Activated CD8-positive, alpha-beta memory T cell treated with anti-CD3 and anti-CD28 coated beads, Interleukin-2, amount 10 ng/mL, durations not matched to agents 7 days and 5 days (primary cell): ENCODE data around the gene HAO2. TPM values are rescaled to one million over a fixed set of nuclear protein-coding genes. Genes with fewer than 3 reads are reported as not detected.

Experiments used
- ATAC-seq: fragments of 150-1000 bp; cut with Tn5 transposase; one replicate; pipeline ENCODE4 v1.10.0; 2021; ENCODE audit warnings: moderate library complexity
- CTCF ChIA-PET: fragments of 350-600 bp; sonication (Branson Sonifier 250); formaldehyde crosslinking; loops from one replicate; lab custom pipeline; 2021; ENCODE audit warnings: antibody characterized with exemption; lab: Charles Lee
- DNase-seq: peaks from one replicate; pipeline ENCODE4 v3.0.0-alpha.2; 2020
- H3K27ac Mint-ChIP-seq: one replicate; pipeline ENCODE4 v1.8.0; 2021; ENCODE audit warnings: mild to moderate bottlenecking, mixed read lengths
- H3K27me3 Mint-ChIP-seq: one replicate; pipeline ENCODE4 v1.8.0; 2021; ENCODE audit warnings: mixed read lengths
- H3K36me3 Mint-ChIP-seq: one replicate; pipeline ENCODE4 v1.8.0; 2021; ENCODE audit warnings: mild to moderate bottlenecking, mixed read lengths
- H3K4me1 Mint-ChIP-seq: one replicate; pipeline ENCODE4 v1.8.0; 2021; ENCODE audit warnings: mixed read lengths
- H3K4me3 Mint-ChIP-seq: one replicate; pipeline ENCODE4 v1.8.0; 2021; ENCODE audit warnings: mild to moderate bottlenecking, moderate library complexity, mixed read lengths
- H3K9me3 Mint-ChIP-seq: one replicate; pipeline ENCODE4 v1.8.0; 2022; ENCODE audit warnings: low read depth, mixed read lengths
- total RNA-seq, 2 experiments: library from RNA; stranded (reverse); gene quantifications; one replicate each; pipeline ENCODE4 v1.2.3, GENCODE V29; 2021

HAO2 gene
- total RNA-seq, 2 experiments from 2014 or later = not detected

- no peaks in the 10 kb centered on the region for H3K4me1 Mint-ChIP-seq
- H3K27me3 Mint-ChIP-seq = no peaks in the 10 kb centered on the region
- ATAC-seq = no peak
- no peak for DNase-seq
- no peaks in the 10 kb centered on the region for H3K36me3 Mint-ChIP-seq
- H3K9me3 Mint-ChIP-seq = no peaks in the 10 kb centered on the region
- no peak overlapping the region for H3K27ac Mint-ChIP-seq
- H3K4me3 Mint-ChIP-seq = no peak overlapping the region
- CTCF ChIA-PET = no interaction called here
These were observed 29.4 kb downstream of the HAO2 start for GRCh38 chr1:119397986-119398385.

DNA sequence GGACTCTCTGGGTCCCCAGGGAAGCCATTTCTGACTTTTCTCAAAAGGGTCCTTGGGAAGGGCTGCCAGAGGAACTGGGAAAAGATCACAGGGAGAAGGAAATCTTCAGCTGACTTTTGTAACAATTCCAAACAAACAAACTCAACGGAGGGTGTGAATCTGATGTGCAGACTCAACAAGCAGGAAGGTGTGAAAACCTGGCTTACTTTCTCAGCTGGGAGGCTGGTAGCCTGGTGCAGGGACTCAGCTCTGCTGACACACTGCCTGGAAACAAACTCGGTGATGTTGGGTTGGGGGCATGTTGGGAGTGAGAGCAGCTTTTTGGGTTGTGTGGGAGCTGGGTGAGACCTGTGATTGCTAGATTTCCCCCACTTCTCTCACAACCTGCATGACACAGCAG is 36.2 kb downstream of the HAO2 start:
- no peak for ATAC-seq
- CTCF ChIA-PET = no interaction called here
- no peak for DNase-seq
- no peaks in the 10 kb centered on the region for H3K9me3 Mint-ChIP-seq
- H3K4me3 Mint-ChIP-seq = no peak overlapping the region
- H3K36me3 Mint-ChIP-seq = no peaks in the 10 kb centered on the region
- peaks cover 2% of the 10 kb centered on the region for H3K27me3 Mint-ChIP-seq
- no peaks in the 10 kb centered on the region for H3K4me1 Mint-ChIP-seq
- H3K27ac Mint-ChIP-seq = no peak overlapping the region

GRCh38 chr1:119409731-119410130 is 41.1 kb downstream of the HAO2 start:
- Mint-ChIP-seq H3K4me3 (no peak overlapping the region), H3K36me3 (no peaks in the 10 kb centered on the region), H3K4me1 (no peaks in the 10 kb centered on the region), H3K9me3 (no peaks in the 10 kb centered on the region), H3K27ac (no peak overlapping the region), H3K27me3 (peaks cover 3% of the 10 kb centered on the region)
- ATAC-seq (no peak), DNase-seq (no peak)
- CTCF ChIA-PET = no interaction called here

- no peak for ATAC-seq
These were observed 42.4 kb downstream of the HAO2 start for GRCh38 chr1:119410961-119411360.

DNA sequence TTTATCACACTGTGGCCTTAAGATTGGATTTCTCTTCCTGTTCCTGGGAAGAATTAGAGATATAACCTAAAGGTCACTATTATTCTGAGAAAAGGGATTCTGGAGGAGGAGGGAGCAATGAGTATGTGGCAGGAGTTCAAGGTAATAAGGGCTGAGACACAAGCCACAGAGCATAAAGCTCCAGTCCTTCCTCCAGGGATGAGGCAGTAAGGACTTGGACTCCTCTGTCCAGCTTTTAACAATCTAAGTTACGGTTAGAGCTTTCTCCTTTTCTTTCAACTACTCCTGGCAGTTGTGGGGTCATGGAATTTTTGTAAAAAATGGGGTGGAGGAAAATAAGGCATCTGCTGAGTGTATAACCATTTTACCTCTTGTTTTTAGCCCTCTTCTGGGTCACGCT is 46.4 kb downstream of the HAO2 start, which contains the start of gene HSD3B2:
Gene HSD3B2, plus strand, starts transcription at position 201 of the 400 bp plus-strand sequence. CDS start 270 bp downstream, outside the sequence.
- no peak for DNase-seq
- CTCF ChIA-PET = no interaction called here
- no peak within 1 kb of the TSS for H3K4me3 Mint-ChIP-seq
- no peaks in the 10 kb centered on the region for H3K9me3 Mint-ChIP-seq
- ATAC-seq = no peak
- H3K27ac Mint-ChIP-seq = no peak within 1 kb of the TSS
- H3K27me3 Mint-ChIP-seq = peaks cover 3% of the 10 kb centered on the region
- no peaks in the 10 kb centered on the region for H3K4me1 Mint-ChIP-seq
- no peaks in the 10 kb centered on the region for H3K36me3 Mint-ChIP-seq

More at GRCh38 chr1:119410961-119411360, 42.4 kb downstream of the HAO2 start:
- CTCF ChIA-PET = no interaction called here
- Mint-ChIP-seq H3K4me1 (no peaks in the 10 kb centered on the region), H3K9me3 (no peaks in the 10 kb centered on the region), H3K36me3 (no peaks in the 10 kb centered on the region), H3K27ac (no peak overlapping the region), H3K27me3 (peaks cover 3% of the 10 kb centered on the region), H3K4me3 (no peak overlapping the region)
- no peak for DNase-seq

DNA sequence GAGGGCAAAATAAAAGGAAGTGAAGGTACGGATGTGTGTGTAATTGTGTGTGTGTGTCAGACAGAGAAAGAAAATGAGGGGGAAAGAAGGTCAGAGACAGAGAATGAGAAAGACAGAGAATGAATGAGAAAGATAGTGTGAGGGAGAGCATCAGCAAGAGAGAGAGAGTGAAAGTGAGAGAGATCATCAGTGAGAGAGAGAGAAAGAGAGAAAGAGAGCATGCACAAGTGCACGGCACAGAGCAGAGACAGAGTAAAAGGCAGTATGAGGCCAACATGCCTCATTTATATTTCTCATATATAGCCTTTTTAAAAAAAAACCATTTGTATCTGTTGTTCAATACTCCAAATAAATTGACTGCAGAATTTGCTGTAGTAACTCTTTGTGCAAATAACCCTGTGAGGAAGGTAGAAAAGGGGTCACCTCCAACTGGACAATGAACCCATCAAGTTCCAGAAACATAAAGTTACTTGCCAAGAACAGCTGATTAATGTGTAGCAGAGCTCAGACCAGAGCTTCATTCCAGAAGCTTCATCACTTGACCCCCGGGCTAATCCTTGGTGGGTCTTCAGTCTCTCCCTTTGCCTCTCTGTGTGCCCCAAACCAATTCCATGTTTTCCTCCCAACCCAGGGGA is 47.5 kb downstream of the HAO2 start:
- Mint-ChIP-seq H3K9me3 (no peaks in the 10 kb centered on the region), H3K27me3 (no peaks in the 10 kb centered on the region), H3K27ac (no peak overlapping the region), H3K36me3 (no peaks in the 10 kb centered on the region), H3K4me3 (no peak overlapping the region), H3K4me1 (no peaks in the 10 kb centered on the region)
- CTCF ChIA-PET = no interaction called here
- DNase-seq = no peak
- ATAC-seq = no peak

DNA sequence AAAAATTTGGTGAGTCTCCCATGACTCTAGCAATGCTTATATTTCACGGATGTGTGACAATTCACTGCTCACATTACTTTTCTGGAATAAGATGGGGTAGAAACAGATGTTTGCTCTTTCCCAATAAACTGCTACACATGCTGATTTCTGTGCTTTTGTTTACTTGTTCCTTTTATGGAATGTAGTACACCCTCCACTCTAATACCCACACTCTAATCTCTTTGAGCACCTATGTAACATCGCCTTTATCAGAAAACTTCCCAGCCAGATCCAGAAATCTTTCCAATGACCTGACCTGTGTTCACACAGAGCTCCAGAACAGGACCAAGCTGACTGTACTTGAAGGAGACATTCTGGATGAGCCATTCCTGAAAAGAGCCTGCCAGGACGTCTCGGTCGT is 50.5 kb downstream of the HAO2 start:
- no peak overlapping the region for H3K4me3 Mint-ChIP-seq
- H3K27ac Mint-ChIP-seq = no peak overlapping the region
- H3K36me3 Mint-ChIP-seq = no peaks in the 10 kb centered on the region
- H3K27me3 Mint-ChIP-seq = no peaks in the 10 kb centered on the region
- no peak for ATAC-seq
- CTCF ChIA-PET = no interaction called here
- no peaks in the 10 kb centered on the region for H3K9me3 Mint-ChIP-seq
- no peak for DNase-seq
- no peaks in the 10 kb centered on the region for H3K4me1 Mint-ChIP-seq

DNA sequence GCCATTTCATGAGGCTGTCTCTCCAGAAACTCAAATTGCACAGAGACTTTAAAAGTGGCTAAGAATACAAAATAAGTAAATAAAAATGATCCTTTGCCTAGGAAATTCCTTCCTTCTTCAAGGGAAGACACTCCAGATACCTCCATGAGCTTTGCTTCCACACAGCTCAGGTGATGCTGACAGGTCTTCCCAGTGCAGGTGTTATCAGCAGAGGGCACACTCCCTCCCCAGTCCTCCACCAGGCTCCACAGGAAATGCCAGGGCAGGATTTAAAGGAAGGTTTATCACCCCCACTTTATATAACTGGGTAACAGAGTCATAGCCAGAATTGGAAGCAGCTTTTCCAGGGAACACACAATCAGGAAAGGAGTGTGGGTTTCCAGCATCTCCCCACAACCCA is 52.1 kb downstream of the HAO2 start:
- CTCF ChIA-PET = no interaction called here
- no peak overlapping the region for H3K27ac Mint-ChIP-seq
- H3K36me3 Mint-ChIP-seq = no peaks in the 10 kb centered on the region
- H3K9me3 Mint-ChIP-seq = no peaks in the 10 kb centered on the region
- no peak for DNase-seq
- H3K4me3 Mint-ChIP-seq = no peak overlapping the region
- no peaks in the 10 kb centered on the region for H3K27me3 Mint-ChIP-seq
- ATAC-seq = no peak
- H3K4me1 Mint-ChIP-seq = no peaks in the 10 kb centered on the region

DNA sequence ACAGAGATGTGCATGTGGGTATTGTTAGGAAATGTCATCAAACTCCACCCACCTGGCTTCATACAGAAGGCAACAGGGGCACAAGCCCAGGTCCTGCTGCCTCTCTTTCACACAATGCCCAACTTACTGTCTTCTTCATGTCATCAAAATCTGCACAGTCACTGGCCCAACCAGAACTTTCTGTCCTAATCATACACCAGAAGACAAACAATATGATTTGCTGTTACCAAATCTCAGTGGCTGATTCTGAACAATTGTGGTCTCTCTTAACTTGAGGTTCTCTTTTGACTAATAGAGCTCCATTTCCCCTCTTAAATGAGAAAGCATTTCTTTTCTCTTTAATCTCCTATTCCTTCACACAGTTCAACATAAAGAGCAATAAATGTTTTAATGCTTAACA is 54.0 kb downstream of the HAO2 start:
- CTCF ChIA-PET = no interaction called here
- Mint-ChIP-seq H3K27ac (no peak overlapping the region), H3K4me1 (no peaks in the 10 kb centered on the region), H3K4me3 (no peak overlapping the region), H3K9me3 (no peaks in the 10 kb centered on the region), H3K27me3 (no peaks in the 10 kb centered on the region), H3K36me3 (no peaks in the 10 kb centered on the region)
- ATAC-seq = no peak
- no peak for DNase-seq

DNA sequence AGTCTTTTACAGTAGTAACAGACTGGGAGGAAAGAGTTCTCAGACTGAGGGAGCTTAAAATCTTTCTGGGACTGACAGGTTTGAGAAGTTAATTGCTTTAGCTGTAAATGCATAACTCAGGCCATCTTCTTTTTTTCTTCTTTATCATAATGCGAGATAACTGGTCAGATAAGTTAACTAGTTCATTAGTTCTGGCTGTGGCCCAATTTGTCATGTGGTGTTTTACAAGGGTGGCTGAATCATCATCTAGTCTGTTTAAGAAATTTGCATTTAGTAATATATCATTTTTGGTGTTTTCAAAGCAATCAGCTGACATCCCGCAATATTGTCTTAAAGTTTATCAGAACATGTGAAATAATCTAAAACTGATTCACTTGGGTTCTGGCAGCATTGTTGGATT is 60.4 kb downstream of the HAO2 start:
- ATAC-seq = no peak
- no peaks in the 10 kb centered on the region for H3K27me3 Mint-ChIP-seq
- H3K4me3 Mint-ChIP-seq = no peak overlapping the region
- no peak overlapping the region for H3K27ac Mint-ChIP-seq
- no peak for DNase-seq
- H3K9me3 Mint-ChIP-seq = no peaks in the 10 kb centered on the region
- H3K36me3 Mint-ChIP-seq = no peaks in the 10 kb centered on the region
- H3K4me1 Mint-ChIP-seq = no peaks in the 10 kb centered on the region
- CTCF ChIA-PET = no interaction called here

- no peak overlapping the region for H3K27ac Mint-ChIP-seq
- H3K36me3 Mint-ChIP-seq = no peaks in the 10 kb centered on the region
- DNase-seq = no peak
- H3K4me1 Mint-ChIP-seq = no peaks in the 10 kb centered on the region
- H3K9me3 Mint-ChIP-seq = no peaks in the 10 kb centered on the region
- no peak overlapping the region for H3K4me3 Mint-ChIP-seq
- H3K27me3 Mint-ChIP-seq = no peaks in the 10 kb centered on the region
- CTCF ChIA-PET = no interaction called here
- ATAC-seq = no peak
These were observed 61.1 kb downstream of the HAO2 start for GRCh38 chr1:119429687-119430086.

DNA sequence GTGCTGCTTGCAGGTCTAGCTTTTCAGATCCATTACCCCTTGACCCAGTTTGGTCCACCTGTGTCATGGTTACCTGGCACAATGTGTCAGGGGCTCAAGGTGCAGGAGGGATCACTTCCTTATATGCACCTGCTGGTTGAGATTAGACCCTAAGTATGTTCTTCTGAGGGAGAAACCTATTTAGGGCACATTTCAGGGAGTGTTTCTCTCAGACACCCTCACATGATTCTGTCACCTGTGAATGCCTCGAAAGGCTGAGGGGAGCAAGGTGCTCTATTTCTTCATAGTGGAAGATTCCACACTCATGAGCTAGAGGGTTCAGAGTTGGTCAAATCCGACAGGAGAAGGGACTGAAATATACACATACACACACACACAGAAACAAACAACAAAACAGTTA is 61.9 kb downstream of the HAO2 start:
- Mint-ChIP-seq H3K36me3 (no peaks in the 10 kb centered on the region), H3K27me3 (no peaks in the 10 kb centered on the region), H3K27ac (no peak overlapping the region), H3K9me3 (no peaks in the 10 kb centered on the region), H3K4me1 (no peaks in the 10 kb centered on the region), H3K4me3 (no peak overlapping the region)
- CTCF ChIA-PET = no interaction called here
- no peak for ATAC-seq
- no peak for DNase-seq

- ATAC-seq = no peak
- CTCF ChIA-PET = no interaction called here
- no peaks in the 10 kb centered on the region for H3K4me1 Mint-ChIP-seq
These were observed 63.3 kb downstream of the HAO2 start for GRCh38 chr1:119431836-119432235.

DNA sequence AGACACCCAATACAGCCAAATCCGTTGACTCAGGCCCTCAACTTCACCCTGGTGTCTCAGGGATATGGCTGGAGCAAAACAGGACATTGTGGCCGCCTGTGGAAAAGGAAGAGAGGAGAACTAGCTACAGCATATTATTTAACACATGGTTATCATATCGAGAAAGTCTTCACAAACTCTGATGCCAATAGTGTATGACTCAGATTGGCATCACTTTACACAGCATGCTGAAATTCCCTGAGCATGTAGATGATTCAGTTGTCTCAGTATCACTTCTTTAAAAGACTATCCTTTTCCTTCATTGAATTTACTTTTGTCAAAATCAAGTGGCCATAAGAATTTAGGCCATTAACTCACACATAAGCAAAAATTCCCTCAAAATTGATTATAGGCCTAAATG is 66.5 kb downstream of the HAO2 start:
- Mint-ChIP-seq H3K4me1 (no peaks in the 10 kb centered on the region), H3K4me3 (no peak overlapping the region), H3K27me3 (peaks cover 5% of the 10 kb centered on the region), H3K27ac (no peak overlapping the region), H3K36me3 (no peaks in the 10 kb centered on the region), H3K9me3 (no peaks in the 10 kb centered on the region)
- DNase-seq (no peak), ATAC-seq (no peak)
- CTCF ChIA-PET = no interaction called here

More at GRCh38 chr1:119431836-119432235, 63.3 kb downstream of the HAO2 start:
- Mint-ChIP-seq H3K4me3 (no peak overlapping the region), H3K27me3 (no peaks in the 10 kb centered on the region), H3K36me3 (no peaks in the 10 kb centered on the region), H3K9me3 (no peaks in the 10 kb centered on the region), H3K27ac (no peak overlapping the region)
- DNase-seq = no peak

GRCh38 chr1:119438761-119439160 is 70.2 kb downstream of the HAO2 start:
- no peak overlapping the region for H3K27ac Mint-ChIP-seq
- no peaks in the 10 kb centered on the region for H3K36me3 Mint-ChIP-seq
- H3K27me3 Mint-ChIP-seq = peaks cover 8% of the 10 kb centered on the region
- H3K4me3 Mint-ChIP-seq = no peak overlapping the region
- DNase-seq (no peak), ATAC-seq (no peak)
- CTCF ChIA-PET = no interaction called here
- H3K4me1 Mint-ChIP-seq = no peaks in the 10 kb centered on the region
- H3K9me3 Mint-ChIP-seq = no peaks in the 10 kb centered on the region
